IMR-90 (cell line): Measurements from ENCODE around the gene LIX1. TPM values are rescaled to one million over a fixed set of nuclear protein-coding genes. Genes with fewer than 3 reads are reported as not detected.
"Not testable (repeated sequence)": the region's sequence is repeated elsewhere in the genome, so short reads cannot be mapped to it uniquely, and the experiment has no call there.

Experiments
- ATAC-seq: fragments of 200-7000 bp; cut with Tn5 transposase; 2 replicates; pipeline ENCODE4 v1.9.1; 2020; ENCODE audit warnings: low read depth, mild to moderate bottlenecking, moderate library complexity
- BruUV-seq: library from RNA; stranded (reverse); fragments of 400-500 nt; replicated peaks from 2 replicates; lab custom pipeline; 2021; lab: Mats Ljungman, UMichigan
- CTCF ChIA-PET: fragments of 300-600 bp; formaldehyde crosslinking; extraction: SDS; loops from one replicate; lab custom pipeline; 2021; ENCODE audit warnings: antibody characterized with exemption; lab: Yijun Ruan, JAX
- POLR2A ChIA-PET: fragments of 300-600 bp; sonication (Branson Sonifier 250); formaldehyde crosslinking; loops from one replicate; lab custom pipeline; 2022; ENCODE audit warnings: antibody characterized with exemption; ENCODE audit not compliant: unreplicated experiment; lab: Charles Lee
- DNase-seq: peaks from one replicate; pipeline ENCODE4 v3.0.0; 2013
- H2AFZ ChIP-seq: replicated peaks from 2 replicates; pipeline ENCODE3; 2013; ENCODE audit warnings: low read length, mild to moderate bottlenecking; ENCODE audit not compliant: poor library complexity
- H2AK5ac ChIP-seq: 2 replicates; pipeline ENCODE4 v1.6.1; 2013; ENCODE audit warnings: low read depth, low read length, inconsistent platforms
- H2AK9ac ChIP-seq: replicated peaks from 2 replicates; pipeline ENCODE3; 2013; ENCODE audit warnings: mild to moderate bottlenecking, low read depth, low read length, moderate library complexity; ENCODE audit not compliant: poor library complexity
- H2BK120ac ChIP-seq: 2 replicates; pipeline ENCODE4 v1.6.1; 2013; ENCODE audit warnings: low read depth, low read length, inconsistent platforms
- H2BK15ac ChIP-seq: 3 replicates; pipeline ENCODE4 v1.6.1; 2013; ENCODE audit warnings: low read depth, low read length, inconsistent platforms
- H2BK20ac ChIP-seq: 2 replicates; pipeline ENCODE4 v1.6.1; 2013; ENCODE audit warnings: low read depth, mild to moderate bottlenecking, inconsistent platforms, low read length, moderate library complexity
- H2BK5ac ChIP-seq: 2 replicates; pipeline ENCODE4 v1.6.1; 2013; ENCODE audit warnings: mild to moderate bottlenecking, low read depth, low read length, inconsistent platforms; ENCODE audit not compliant: poor library complexity, severe bottlenecking
- H3K14ac ChIP-seq: replicated peaks from 2 replicates; pipeline ENCODE4 v1.6.1; 2013; ENCODE audit warnings: low read depth, low read length, inconsistent platforms
- H3K18ac ChIP-seq: 2 replicates; pipeline ENCODE4 v1.6.1; 2013; ENCODE audit warnings: low read depth, low read length, control low read depth
- H3K23ac ChIP-seq: 2 replicates; pipeline ENCODE4 v1.6.1; 2013; ENCODE audit warnings: low read depth, low read length, inconsistent platforms
- H3K27ac ChIP-seq: 2 replicates; pipeline ENCODE4 v1.5.1; 2013; ENCODE audit warnings: mild to moderate bottlenecking, control low read depth, low read length; ENCODE audit not compliant: insufficient read depth
- H3K27me3 ChIP-seq: 2 replicates; pipeline ENCODE4 v1.6.1; 2013; ENCODE audit warnings: low read length; ENCODE audit not compliant: control insufficient read depth, insufficient read depth
- H3K36me3 ChIP-seq: 2 replicates; pipeline ENCODE4 v1.6.1; 2013; ENCODE audit warnings: low read length, mixed read lengths; ENCODE audit not compliant: control insufficient read depth, insufficient read depth
- H3K4ac ChIP-seq: 2 replicates; pipeline ENCODE4 v1.6.1; 2013; ENCODE audit warnings: low read depth, low read length, inconsistent platforms
- H3K4me1 ChIP-seq: 2 replicates; pipeline ENCODE4 v1.6.1; 2013; ENCODE audit warnings: low read length, mixed read lengths; ENCODE audit not compliant: control insufficient read depth, insufficient read depth
- H3K4me2 ChIP-seq: 2 replicates; pipeline ENCODE4 v1.6.1; 2013; ENCODE audit warnings: low read depth, mild to moderate bottlenecking, control low read depth, low read length, moderate library complexity
- H3K4me3 ChIP-seq: 2 replicates; pipeline ENCODE4 v1.5.1; 2013; ENCODE audit warnings: low read depth, mild to moderate bottlenecking, control low read depth, low read length, moderate library complexity; ENCODE audit not compliant: insufficient read depth
- H3K56ac ChIP-seq: 2 replicates; pipeline ENCODE4 v1.6.1; 2013; ENCODE audit warnings: low read length, inconsistent platforms; ENCODE audit not compliant: insufficient read depth; ENCODE audit errors: extremely low read depth
- H3K79me1 ChIP-seq, 2 experiments: 2 replicates each; pipeline ENCODE4 v1.6.1; 2013; ENCODE audit warnings: low read length in 2 of 2, inconsistent platforms in 1 of 2, low read depth in 1 of 2
- H3K9ac ChIP-seq: 2 replicates; pipeline ENCODE4 v1.6.1; 2013; ENCODE audit warnings: low read depth, low read length, control low read depth
- H3K9me1 ChIP-seq: 2 replicates; pipeline ENCODE4 v1.6.1; 2013; ENCODE audit warnings: low read length, inconsistent platforms; ENCODE audit not compliant: insufficient read depth
- H3K9me3 ChIP-seq: 2 replicates; pipeline ENCODE4 v1.6.1; 2013; ENCODE audit warnings: low read length; ENCODE audit not compliant: control insufficient read depth, insufficient read depth
- H4K20me1 ChIP-seq: 2 replicates; pipeline ENCODE4 v1.6.1; 2013; ENCODE audit warnings: low read length, inconsistent platforms; ENCODE audit not compliant: insufficient read depth
- H4K5ac ChIP-seq: 2 replicates; pipeline ENCODE4 v1.6.1; 2013; ENCODE audit warnings: mild to moderate bottlenecking, low read depth, low read length, control low read depth
- H4K8ac ChIP-seq, 2 experiments: 2 replicates each; pipeline ENCODE4 v1.6.1; 2013; ENCODE audit warnings: low read depth in 2 of 2, low read length in 2 of 2, control low read depth in 1 of 2, inconsistent platforms in 1 of 2
- H4K91ac ChIP-seq: 2 replicates; pipeline ENCODE4 v1.6.1; 2013; ENCODE audit warnings: low read depth, low read length, inconsistent platforms; ENCODE audit not compliant: insufficient read depth
- WGBS, 2 experiments: methylation state at CpG; one replicate each; pipeline versions ENCODE4 v1.1.5 to v1.1.7; 2013; ENCODE audit warnings: missing lambda C conversion rate in 2 of 2; ENCODE audit not compliant: insufficient read length in 1 of 2; ENCODE audit errors: extremely low coverage in 2 of 2; 5-methylcytosine and 5-hydroxymethylcytosine counted together
- dilution Hi-C: fragments of 300-500 bp; cut with HindIII; formaldehyde crosslinking; loops from one replicate; pipeline ENCODE4 v1.14.3; 2018; ENCODE audit warnings: low sequenced_read_pairs; ENCODE audit not compliant: unreplicated experiment
- in situ Hi-C: fragments of 300-500 bp; cut with MboI; formaldehyde crosslinking; loops from 3 replicates; pipeline ENCODE4 v1.14.3; 2019; ENCODE audit warnings: low sequenced_read_pairs, inconsistent platforms, mixed read lengths
- intact Hi-C: fragments of 100-400 bp; cut with micrococcal nuclease; formaldehyde crosslinking; loops from 2 replicates; pipeline ENCODE4 v1.10.0; 2022
- polyA plus RNA-seq, 3 experiments: library from polyadenylated mRNA; depleted of rRNA; stranded (reverse); fragments of >200 nt; gene quantifications; 2 replicates each; pipeline ENCODE4 v1.2.3, GENCODE V29; 2012; ENCODE audit warnings: low replicate concordance in 1 of 3
- total RNA-seq: library from RNA; depleted of rRNA; stranded (reverse); fragments of >200 nt; gene quantifications from 2 replicates; pipeline ENCODE4 v1.2.3, GENCODE V29; 2012

Gene LIX1
- total and polyA plus RNA-seq, 2 of the 4 experiments (the other 2 are of a cell fraction): not detected

DNA sequence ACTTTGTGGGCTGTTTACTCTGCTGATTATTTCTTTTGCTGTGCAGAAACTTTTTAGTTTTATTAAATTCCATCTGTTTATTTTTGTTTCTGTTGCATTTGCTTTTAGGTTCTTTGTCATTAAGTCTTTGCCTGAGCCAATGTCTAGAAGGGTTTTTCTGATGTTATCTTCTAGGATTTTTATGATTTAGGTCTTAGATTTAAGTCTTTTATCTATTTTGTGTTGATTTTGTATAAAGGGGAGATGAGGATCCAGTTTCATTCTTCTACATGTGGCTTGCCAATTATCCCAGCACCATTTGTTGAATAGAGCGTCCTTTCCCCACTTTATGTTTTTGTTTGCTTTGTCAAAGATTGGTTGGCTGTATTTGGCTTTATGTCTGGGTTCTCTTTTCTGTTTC, 47.1 kb upstream of the LIX1 start:
- H2AK5ac ChIP-seq, H3K4me1 ChIP-seq, ATAC-seq, H2AK9ac ChIP-seq, H4K91ac ChIP-seq, H3K9me1 ChIP-seq, H4K20me1 ChIP-seq, dilution Hi-C loops, H2BK20ac ChIP-seq, CTCF ChIA-PET, DNase-seq, H4K8ac ChIP-seq, H3K4me3 ChIP-seq, H2AFZ ChIP-seq, H3K14ac ChIP-seq, H2BK5ac ChIP-seq, H3K9ac ChIP-seq, intact Hi-C loops, H3K4ac ChIP-seq, BruUV-seq, H3K27me3 ChIP-seq, H2BK15ac ChIP-seq, H3K79me1 ChIP-seq, H3K9me3 ChIP-seq, H3K36me3 ChIP-seq, H3K23ac ChIP-seq, H3K18ac ChIP-seq, H3K4me2 ChIP-seq, H4K5ac ChIP-seq, H2BK120ac ChIP-seq, H3K27ac ChIP-seq, H3K56ac ChIP-seq: not testable (repeated sequence)
- no CpG with 5 or more reads among the region's 1 CpG for WGBS, 2 experiments
- POLR2A ChIA-PET: interaction anchor here (0.6 kb wide), 1 partner anchor 11 kb away, joined by 4 read pairs; no protein-coding TSS in a partner anchor
- in situ Hi-C loops: loop anchor here (10.0 kb wide), 1 partner anchor 1585 kb away; the partner anchor contains the start of gene RGMB
